Cerebellar cortex (tissue), 1 donor: Measurements from ENCODE around the gene ATP6V1F.

Experiments
- DNase-seq: peaks from one replicate; pipeline ENCODE4 v3.0.0-alpha.2; 2015; ENCODE audit warnings: low spot score

Gene ATP6V1F

DNA sequence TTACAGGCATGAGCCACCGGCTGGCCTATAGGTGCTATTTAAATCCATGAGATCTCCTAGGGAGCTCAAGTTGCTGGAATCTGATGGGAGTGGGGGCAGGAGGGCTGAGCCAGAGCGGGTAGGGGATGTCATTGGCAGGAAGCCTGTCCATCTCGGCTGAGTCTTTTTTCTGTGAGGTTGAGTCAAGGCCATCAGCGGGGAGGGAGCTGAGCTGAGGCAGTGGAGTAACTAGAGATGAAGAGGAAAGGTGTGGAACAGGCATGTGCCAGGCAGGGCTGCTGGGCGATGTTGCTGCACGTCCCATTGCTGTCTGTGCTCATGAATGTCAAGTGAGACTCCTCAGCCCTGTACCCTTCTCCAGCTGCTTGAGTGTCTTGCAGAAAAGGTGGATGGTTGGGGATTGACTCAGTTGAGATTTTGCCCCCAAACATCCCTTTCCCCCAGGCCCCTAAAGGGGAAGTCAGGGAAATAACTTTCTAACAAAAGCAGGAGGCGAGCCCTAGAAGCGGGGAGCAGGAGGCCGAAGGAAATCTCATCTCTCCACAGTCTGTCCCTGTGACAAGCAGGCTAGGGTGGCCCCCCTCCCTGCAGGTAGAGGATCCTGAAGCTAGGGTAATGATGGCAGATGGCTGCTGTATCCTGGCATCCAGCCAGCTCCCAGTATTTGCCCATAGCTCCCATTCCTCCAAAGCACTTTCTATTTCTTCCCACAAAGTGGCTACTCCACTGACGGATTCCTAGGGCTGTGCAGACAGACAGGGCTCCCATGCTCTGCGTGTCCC is 5.4 kb downstream of the ATP6V1F start:
- peak; percentile 89 for DNase-seq

DNA sequence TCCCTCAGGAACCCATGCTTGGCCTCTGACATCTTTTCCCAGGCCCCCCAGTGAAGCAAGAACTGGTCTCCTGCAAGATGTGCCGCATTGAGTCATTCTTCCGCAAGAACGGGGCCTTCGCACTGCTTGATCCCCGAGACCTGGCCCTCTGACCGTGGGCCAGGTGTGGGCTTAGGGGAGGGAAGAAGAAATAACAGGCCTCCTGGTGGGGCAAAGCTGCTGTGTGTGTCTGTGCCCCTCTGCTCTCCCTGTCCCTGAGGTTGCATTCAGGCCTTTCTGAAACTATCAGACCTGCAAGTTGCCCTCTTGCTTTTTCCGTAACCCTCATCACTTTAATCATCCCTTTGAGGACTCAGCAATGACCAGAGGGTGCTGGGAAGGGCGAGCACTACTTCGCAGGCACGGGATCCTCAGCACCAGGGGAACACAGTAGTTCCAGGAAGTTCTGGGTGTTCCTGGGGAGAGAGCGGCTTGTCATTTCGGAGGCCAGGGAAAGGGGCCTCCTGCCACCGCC is 6.0 kb downstream of the ATP6V1F start:
- no peak for DNase-seq

DNA sequence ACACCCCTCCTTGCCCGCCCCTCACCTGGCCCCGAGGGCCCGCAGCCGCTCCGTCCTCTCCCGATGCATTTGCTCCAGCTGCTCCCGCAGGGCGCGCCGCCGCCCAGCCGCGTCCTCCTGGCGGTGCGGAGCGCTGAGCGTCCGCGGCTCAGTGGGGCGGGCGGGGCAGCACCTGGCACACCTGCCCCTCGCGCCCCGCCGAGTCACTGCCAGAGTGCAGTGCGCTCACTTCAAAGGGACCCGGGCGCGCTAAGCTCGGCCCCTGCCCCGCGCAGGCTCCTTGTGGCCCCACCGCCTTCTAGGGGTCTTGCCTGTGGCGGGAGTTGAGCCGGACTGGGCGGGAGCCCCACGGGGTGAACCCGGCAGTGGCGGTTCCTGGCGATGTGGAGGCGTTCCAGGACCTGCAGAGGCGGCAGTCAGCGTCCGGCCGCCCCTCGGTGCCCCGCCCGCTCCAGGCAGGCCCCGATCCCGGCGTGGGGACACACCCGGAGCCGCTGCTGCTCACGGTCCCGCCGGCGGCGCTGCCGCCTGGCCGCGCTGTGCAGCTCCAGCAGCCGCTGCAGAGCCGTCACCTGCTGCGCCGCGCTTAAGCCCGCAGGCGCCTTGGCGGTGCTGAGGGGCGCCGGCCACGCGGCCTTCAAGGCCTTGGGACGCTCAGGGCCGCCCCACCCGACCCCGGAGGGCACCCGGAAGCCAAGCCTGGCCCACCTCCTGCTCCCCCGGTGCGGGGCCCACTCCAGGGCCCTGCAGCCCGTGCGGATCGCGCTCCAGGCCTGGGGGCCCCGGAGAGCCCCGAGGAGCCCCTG is 6.7 kb downstream of the ATP6V1F start:
- no peak for DNase-seq

DNA sequence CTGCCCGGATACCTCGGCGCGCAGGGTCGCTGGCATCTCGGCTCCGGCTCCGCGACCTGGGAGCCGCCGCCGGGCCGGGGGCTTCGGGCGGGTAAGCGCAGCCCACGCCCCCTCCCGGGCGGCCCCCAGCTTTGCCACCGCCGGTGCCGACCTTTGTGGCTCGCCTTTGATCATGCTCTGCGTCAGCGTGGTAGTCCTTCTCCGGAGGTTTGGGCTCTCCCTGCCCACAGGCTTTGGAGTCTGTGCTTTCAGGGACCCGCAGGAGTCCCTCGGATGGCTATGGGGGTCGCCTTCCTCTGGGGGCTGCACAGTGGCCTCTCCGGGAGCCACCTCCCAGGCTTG is 7.3 kb downstream of the ATP6V1F start:
- DNase-seq: no peak

DNA sequence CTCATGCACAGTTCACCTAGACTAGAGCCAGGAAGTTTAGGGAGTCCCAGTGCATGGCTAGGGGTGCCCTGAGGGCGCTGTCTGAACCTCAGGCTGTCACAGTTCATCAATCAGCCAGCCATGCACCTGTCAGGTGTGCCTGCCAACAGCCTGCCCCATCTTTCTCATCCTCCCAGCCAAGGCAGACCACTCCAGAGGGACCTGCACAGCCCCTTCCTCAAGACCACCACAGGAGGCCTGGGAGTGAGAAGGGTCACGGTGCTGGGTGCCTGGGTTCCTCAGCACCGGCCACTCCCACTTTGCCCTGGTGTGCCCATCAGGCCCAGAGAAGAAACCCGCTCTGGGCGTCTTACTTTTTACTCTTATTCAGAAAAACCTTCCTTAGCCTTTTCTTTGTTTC is 8.4 kb downstream of the ATP6V1F start:
- DNase-seq: no peak

DNA sequence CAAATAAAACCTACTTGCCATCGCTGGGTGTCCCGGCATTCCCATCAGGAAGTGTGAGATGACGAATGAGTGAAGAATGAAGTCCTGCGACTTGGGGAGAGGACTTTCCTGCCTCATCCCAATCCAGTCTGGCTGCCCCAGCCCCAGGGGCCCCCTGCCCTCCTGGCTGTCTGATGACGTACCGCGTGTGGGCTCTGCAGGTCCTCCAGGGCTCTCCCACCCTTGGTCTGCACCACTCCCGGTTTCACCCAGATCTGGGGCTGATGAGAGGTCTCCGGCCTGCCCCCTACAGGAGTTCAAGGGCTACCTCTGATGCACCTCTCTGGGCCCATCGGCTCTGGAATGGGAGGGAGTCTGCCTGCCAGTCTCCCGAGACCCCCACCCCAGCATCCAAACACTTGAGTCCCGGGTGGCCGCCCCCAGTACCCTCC is 9.8 kb downstream of the ATP6V1F start:
- no peak for DNase-seq

DNA sequence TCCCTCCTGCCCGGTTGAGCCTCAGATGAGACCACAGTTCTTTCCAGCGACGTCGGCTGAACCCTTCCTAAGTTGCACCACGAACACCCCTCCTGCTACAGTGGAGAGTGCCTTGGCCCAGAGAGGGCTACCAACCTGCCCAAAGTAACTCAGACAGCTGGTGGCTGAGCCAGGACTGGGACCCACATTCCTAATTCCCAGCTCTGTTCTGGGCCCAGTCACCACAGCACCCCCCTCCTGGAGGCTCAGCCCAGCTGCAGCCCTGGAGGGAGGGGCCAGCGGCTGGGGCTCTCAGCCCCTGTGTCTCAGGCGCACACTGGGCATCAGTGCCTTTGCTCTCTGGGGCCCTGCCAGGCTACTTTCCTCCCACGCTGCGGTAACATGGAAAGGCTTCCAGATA is 10.6 kb downstream of the ATP6V1F start:
- no peak for DNase-seq

DNA sequence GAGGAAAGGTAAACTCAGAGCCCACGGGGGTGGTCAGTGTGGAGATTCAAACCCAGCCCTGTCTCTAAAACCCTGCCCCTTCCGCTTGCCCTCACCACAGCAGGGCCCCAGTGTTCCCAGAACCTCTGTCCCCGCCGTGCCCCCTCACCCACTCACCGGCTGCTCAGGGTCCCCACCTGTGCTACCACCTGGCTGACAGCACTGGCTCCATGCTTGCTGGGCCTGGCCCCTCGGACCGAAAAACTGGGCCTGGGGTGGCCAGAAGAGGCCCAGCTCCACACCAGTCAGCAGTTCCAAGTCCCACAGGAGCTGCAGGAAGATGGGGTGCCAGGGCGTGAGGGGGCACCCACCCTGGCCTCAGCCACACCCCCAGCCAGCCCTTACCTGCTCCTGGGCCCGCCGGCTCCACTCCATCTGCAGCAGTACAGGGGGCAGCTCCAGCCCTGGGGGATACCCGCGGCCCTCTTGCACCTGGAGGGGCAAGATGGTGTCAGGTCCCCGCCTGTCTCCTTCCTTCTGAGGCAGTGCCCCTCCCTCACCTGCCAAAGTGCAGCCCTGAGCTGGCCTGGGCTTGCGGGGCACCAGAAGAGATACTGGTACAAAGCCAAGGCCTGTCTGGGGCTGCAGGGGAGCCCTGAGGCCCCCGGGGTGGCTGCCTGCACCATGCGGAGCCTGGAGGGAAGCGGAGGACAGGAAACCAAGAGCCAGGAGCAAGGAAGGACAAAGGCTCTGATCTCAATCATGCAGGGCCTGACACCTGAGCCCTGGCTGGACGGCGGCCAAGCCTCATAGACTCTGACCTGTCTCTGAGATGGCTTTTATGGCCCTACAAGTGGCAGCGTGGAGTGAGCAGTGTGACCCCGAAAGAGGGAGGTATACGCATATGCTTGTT is 11.7 kb downstream of the ATP6V1F start:
- DNase-seq: no peak

DNA sequence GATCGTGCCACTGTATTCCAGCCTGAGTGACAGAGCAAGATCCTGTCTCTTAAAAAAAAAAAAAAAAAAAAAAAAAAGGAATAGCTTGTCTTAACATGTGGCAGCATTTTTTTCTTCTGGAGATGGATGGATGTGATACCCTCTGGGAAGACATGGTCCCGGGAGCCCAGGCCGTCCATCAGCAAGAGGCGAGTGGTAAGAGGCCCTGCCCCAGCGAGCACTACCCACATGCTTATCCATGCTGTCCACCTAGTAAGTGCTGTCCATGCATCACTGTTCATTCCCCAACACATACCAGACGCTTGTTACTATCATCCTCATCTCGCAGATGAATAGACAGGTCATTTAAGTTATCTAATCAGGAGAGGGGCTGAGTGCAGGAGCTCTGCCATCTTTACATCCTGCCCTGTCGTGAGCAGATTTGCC is 12.9 kb downstream of the ATP6V1F start:
- DNase-seq: no peak

DNA sequence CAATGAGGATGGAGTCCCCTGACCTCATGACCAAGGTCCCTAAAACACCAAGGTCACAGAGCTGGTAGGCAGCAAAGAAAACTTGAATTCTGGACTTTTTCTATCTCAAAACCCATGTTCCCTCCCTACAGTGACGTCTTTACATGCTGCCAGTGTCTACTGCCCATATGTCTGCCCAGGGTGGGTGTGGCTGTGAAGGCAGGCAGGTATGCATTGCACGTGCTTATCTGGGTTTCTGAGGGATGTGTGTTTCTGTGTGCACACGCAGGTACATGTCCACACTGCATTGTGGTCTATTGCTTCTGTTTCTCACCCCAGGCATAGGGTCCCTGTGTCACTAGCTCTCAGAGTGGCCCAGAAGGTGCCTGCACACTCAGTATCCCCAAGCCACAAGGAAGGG is 13.5 kb downstream of the ATP6V1F start:
- no peak for DNase-seq

DNA sequence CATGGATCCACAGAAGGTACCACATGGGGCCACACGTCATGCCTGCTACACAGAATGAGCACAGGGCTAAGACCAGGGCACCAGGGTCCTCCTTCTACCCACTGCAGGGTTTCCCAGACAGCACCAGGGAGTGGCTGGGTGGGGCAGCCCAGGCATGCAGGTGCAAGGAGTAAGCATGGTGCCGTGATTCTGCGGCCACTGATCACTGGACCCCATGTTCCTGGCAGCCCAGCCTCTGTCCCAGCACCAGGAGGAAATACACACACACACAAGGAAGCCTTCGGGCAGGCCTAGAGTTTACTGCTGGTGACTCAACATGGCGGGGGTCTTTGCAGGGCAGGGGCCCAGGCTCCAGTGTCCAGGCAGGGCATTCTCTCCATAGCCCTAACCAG is 13.9 kb downstream of the ATP6V1F start:
- DNase-seq: no peak

DNA sequence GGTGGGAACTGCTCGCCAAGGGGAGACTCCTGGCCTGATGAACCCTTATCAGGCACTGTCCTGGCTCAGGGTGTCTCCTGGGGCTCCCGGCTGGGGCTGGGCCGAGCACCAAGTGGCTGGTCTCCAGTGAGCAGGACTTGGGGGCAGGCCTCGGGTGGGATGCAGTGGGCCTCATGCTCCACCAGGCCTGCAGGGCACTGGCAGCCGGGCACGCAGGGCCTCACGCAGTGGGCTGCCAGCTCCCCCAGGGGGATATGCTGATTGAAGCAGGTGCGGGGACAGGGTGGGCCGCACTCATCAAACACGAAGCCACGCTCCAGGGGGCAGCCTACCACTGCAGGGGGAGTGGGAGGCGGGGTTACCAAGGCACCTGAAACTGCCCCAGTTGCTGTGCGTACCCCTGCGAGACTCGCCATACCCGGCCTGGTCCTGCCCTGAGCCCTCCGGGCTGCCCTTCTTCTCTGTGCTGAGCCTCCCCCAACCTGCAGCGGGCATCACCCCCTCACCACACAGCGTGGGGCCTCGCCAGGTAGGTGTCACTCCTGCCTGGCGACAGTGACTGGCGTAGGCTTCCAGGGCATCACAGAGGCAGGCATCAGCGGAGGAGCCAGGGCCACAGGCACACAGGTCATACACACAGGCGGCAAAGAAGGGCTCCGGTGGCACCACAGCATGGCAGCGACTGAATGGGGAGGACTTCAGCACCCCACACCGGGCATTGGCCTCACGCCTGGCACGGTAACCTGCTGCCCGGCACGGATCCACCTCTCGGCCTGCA is 14.5 kb downstream of the ATP6V1F start:
- DNase-seq: peak; percentile 48

DNA sequence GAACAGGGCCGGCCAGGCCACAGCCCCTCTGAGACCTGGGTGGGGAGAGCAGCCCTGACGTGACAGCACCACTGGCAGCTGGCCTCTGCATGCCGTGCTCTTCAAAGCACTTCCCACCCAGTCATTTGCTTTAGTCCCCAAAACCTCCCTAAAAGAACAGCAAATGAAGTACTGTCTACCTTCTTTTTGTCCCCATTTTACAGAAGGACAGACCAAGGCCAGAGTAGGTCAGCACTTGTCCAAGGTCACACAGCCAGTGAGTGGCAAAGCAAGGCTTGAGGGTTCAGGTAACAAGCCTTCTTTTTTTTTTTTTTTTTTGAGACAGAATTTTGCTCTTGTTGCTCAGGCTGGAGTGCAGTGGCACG is 15.1 kb downstream of the ATP6V1F start:
- DNase-seq: no peak

DNA sequence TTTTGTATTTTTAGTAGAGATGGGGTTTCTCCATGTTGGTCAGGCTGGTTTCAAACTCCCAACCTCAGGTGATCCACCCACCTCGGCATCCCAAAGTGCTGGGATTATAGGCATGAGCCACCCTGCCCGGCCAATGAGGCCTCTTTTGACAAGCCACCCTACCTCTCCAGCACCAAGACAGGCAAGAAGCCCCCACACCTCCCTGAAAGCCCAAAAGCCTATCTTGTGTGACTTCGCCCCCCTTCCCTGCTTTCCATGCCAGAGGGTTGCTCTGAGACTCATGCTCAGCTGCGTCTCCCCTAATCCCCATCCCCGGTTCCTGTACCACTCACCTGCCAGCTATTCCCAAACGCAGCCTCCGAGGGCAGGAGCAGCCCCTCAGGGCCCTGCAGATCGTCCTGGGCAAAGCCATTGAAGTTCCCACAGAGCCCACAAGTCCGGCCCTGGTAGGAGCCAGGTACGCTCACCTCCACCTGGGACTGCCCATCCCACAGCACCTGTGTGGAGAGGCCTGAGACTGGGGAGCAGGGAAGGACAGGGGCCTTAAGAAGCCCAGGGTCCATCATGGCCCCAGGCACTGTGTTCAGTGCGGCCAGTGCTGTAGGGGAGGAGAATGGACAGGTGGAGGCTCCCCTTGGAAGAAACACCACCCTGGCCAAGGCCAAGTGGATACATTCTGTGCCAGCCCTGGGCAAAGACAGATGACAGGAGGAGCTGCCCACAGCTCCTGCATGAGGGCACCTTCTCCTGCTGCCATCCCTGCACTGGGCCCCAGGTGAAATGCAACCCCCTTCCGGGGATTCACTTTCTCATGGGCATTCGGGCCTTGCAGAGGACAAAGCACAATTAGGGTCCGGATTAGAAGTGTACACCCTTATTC is 15.8 kb downstream of the ATP6V1F start:
- DNase-seq: peak; percentile 92

DNA sequence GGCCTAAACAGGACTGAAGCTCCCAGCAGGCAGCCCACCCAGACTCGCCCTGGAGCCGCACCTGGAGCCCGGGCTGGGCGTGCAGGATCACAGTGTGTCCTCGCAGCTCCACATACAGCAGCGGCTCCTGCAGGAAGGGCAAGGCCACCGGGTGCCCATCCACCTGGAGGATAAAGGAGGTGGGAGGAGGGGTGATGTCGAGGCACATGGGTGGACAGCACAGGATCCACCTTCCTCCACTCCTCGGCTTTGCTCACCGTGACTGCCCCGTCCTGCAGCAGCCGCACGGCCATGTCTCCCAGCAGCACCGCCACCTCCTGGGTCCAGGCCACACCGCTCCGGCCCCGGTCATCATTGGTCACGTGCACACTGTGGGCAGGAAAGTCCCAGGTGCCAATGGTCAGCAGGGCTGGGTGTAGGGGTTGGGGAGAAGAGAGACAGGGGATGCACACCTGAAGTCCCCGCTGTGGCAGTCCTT is 16.8 kb downstream of the ATP6V1F start:
- peak; percentile 59 for DNase-seq

DNA sequence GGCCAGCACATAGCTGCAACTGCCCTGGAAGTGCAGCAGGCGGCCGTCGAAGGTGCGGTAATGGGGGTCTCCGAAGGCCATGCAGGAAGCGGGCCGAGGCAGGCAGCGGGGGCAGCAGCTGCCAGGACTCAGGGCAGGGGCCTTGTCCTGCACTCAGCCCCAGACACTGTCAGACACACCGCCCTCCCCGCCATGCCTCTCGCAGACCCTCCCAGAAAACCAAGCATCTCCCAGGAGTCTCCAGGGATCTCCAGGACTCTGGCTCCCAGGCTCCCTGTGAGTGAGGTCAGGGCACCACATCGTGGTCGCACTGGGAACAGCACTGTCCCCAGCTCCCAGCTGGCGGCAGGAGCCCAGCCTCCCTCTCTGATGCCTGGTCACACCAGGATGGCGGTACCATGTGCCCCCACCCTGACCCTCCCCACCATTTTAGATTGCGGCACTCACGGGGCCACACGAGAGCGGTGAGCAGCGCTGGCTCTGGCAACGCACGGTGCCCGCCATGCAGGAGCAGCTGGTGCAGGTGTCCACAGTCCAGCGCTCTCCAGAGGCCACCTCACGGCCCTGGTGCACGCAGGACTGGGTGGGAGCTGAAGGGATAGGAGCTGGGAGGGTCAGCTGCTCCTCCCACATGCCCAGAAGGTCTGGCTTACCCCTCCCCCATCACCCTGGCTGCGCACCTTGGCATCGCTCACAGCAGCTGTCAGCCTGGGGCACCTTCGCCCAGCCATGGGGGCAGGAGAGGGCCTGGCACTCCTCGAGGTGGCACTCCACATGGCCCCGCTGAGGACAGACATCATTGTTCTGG is 17.5 kb downstream of the ATP6V1F start:
- peak; percentile 83 for DNase-seq

DNA sequence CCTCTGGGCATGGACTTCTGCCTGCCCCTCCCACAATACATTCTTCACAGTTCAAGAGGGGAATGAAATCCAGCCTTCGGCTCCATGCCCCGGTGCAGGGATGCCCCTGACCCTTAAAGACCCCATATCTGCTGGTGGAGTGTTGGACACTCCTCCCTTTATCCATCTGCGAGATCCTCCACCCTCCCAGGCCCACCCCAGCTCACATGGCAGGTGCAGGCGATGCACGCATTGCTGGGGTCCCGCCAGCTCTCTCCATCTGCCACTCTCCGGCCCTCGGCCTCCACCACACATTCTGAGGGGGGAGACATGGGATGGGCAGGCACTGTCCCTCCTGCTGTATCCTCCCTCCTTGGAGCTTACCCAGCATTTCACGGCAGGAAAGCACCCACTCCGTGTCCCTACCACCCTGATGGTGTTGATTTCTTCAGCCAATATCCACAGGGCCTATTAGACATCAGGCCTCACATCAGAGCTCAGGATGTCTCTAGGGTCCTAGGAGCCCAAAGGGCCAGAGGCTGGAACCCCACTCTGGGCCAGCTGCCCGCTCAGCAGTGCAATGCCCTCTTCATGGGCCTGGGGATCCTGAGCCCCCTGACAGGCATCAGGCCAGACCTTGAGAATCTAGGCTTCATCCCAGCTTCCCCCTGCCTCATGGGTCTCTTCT is 18.3 kb downstream of the ATP6V1F start:
- DNase-seq: peak; percentile 90

DNA sequence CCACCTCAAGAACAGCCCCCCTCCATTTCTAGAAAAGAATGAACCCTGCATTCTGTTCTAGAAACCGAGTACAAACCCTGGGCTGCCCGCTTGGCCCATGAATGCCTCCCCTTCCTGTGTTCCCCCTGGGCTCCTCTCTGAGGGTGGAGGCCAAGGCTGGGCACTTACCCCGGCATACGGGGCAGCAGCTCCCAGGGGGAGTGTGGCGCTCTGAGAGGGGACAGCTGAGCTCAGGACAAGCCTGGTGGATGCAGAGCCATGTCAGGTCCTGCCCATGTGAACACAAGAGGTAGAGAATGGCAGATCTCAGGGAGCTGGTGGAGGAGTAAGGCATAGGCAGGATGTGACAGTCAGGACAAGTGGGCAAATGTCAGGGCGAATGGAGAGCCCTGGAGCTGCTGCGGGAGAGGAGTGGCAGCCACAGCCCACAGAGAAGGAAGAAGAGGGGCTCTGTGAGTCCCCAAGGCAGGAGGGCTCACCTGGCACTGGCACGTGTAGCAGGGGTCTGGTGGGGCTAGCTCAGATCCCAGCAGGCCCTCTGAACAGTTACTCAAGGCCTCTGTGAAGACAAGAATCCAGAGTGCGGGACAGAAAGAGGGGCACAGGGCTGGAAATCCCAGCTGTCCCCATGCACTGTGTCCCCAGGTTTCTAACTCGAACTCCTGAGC is 18.9 kb downstream of the ATP6V1F start:
- no peak for DNase-seq
